A549 treated with Hydrocortisone at 1 μM for 4 hours (cell line): ENCODE measurements around the gene PPP1R37. TPM values are rescaled to one million over a fixed set of nuclear protein-coding genes. Genes with fewer than 3 reads are reported as not detected.

Experiments used
- total RNA-seq: library from RNA; stranded (reverse); fragments of 200-300 nt; extraction: Qiagen RNA extraction; gene quantifications from 5 replicates; pipeline ENCODE4 v1.2.3, GENCODE V29; 2022

Gene PPP1R37, protein sequence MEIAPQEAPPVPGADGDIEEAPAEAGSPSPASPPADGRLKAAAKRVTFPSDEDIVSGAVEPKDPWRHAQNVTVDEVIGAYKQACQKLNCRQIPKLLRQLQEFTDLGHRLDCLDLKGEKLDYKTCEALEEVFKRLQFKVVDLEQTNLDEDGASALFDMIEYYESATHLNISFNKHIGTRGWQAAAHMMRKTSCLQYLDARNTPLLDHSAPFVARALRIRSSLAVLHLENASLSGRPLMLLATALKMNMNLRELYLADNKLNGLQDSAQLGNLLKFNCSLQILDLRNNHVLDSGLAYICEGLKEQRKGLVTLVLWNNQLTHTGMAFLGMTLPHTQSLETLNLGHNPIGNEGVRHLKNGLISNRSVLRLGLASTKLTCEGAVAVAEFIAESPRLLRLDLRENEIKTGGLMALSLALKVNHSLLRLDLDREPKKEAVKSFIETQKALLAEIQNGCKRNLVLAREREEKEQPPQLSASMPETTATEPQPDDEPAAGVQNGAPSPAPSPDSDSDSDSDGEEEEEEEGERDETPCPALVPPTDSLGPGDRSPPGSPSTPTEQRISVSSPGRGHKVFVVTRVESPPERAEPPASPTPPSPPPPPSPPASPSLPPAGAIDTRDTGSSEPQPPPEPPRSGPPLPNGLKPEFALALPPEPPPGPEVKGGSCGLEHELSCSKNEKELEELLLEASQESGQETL
- total RNA-seq: 32.8 to 43.5 TPM (median 38.7 TPM) in 5 replicates

DNA sequence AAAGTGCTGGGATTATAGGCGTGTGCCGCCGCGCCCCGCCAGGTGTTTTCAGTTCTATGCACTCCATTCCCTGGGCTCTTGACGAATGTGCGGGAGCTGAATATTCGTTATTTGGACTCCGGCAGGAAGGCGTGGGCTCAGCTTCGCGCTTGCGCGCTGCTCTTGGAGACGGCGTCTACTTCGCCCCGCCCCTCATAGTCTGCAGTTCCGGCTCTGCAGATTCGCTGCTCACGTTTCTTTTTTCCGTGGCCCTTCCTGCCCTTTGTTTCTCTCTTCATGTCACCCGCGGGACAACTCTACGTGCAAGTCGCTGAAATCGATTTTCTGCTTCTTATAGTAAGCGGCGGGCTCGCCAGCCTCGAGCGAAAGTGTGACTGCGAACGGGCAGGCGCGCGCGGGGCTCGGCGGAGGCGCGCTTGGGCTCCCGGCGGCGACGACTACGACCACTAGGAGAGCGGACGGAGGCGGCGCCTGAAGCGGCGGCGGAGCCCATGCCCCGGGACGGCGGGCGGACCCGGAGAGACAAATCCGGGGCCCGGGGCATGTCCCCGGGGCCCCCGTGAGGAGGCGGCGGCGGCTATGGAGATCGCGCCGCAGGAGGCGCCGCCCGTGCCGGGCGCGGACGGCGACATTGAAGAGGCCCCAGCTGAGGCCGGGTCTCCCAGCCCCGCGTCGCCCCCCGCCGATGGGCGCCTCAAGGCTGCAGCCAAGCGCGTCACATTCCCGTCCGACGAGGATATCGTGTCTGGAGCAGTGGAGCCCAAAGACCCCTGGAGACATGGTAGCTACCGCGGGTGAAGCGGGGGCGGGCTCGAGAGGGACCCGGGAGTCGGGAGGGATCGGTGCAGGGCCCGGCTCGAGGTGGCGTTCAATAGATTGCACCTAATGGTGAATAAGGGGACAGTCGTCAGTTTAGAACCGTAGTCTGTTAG, at the start of gene PPP1R37:
TSS of gene PPP1R37 (plus strand) at position 433 of the 932 bp plus-strand sequence. CDS start at position 580, 147 bp downstream.

DNA sequence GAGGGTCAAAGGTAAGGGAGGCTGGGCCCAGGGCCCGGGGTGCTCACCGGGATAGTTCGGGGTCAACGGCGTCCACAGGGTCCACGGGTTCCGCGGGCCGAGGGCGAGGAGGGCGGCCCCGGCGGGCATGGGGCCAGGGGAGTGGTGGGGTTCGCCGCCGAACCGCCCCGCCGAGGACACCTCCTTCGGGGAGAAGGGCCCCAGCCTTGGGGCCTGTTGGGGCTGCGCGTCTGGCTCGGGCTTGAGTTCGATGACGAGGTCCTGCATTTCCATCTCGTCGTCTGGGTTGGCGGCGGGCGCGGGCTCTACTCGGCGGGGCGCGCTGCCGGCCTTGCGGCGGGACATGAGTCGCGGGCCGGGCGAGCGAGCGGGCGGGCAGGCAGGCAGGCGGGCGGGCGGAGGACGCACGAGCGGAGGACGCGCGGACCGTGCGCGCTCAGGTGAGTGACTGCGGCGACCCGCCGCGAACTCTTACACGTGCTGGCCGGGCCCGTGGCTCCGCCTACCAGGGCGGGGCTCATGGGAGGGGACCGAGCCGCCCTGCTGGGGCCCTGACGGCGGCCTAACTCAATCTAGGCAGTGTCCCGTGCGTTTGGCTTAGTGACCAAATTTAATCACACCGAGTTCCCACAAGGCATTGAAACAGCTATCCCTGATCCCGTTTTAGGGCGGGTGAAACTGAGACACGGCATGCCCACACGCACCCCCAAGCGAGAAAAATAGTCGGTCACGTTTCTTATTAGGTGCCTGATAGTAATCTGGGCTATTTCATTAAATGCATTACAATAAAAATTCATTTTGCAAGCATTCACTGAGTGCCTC, 16.7 kb upstream of the PPP1R37 start, which contains the start of gene ZNF296:
TSS of gene ZNF296 (minus strand) at position 450 of the 822 bp plus-strand sequence. CDS start at position 345, 105 bp downstream.

DNA sequence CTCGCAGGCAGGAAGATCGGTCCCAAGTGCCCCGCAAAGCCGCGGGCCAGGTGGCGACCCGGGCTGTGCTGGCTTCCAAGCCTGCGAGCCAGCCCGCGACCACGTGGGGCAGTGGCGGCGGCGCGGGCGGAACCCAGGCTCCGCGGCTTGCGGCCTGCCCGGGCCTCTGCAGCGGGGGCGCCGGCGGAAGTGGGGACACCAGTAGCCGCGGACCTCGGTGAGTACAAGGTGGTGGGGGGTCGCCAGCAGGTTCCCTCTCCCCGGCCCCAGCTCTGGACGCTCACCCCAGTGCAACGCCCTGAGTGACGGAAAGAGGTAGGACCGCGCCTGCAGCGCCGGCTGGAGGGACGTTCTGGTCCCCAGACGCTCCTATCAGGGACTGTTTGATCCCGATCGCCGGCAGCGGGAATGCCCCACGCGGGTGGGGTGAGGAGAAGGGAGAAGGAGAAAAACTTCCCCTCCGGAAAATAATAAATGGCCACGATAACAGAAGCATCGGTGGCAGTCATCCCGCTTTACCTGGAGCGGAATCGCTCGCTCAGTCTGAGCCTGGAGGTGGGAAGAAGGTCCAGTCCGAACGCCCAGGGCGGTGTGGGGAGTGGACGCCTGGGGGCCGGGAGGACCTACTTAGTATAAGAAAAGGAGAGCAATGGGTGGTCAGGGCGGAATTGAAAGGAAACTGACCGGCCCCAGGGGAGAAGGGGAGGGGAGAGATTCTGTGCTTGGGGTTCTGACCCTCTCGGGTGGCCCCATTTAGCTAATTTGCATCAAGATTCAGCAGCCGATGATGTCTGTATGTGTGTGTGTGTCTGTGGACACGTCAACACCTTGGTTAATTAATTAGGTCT, 13.7 kb upstream of the PPP1R37 start, which contains the start of gene GEMIN7:
TSS of gene GEMIN7 (plus strand) at position 198 of the 848 bp plus-strand sequence. CDS start 10,855 bp downstream, outside the sequence.

DNA sequence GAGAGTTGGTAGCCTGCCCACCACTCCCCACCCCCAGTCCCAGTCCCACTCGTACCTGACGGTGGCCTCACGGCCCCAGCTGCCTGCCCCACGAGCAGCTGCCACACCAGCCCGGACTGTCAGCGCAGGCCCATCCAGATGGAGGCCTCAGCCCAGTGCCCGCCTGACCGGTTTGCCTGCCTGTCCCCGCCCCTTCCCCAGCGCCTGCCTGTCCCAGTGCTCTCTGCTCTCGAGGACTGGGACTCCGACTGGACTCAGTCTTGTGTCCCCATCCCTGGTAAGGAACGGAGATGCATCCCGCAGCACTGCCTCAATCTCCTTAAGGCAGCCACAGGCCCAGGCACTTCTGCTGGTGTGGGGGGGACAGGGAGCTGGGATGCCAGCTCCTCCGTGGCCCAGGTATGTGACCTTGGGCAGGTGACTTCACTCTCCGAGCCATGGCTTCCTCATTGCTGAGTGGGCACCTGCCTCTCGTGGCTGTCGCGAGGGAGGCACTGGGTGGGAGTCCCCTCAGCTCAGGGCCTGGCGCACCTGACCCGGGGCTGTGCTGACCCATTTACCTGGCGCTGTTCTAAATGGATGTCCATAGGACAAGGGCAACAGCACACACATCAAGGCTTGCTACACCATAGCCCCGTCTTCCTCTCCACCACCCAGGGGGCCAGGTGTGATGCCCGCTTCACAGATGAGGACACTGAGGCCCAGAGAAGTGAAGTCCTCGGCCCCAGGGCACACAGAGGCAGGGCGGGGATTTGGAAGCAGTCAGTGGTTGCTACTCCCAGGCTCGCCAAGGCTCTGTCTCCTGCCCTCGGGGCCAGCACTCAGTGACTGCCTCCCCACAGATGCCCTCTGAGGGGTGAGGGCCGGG, 68.1 kb downstream of the PPP1R37 start, which contains the start of gene NKPD1:
TSS of gene NKPD1 (minus strand) at position 113 of the 868 bp plus-strand sequence. CDS start 832 bp downstream, outside the sequence.

DNA sequence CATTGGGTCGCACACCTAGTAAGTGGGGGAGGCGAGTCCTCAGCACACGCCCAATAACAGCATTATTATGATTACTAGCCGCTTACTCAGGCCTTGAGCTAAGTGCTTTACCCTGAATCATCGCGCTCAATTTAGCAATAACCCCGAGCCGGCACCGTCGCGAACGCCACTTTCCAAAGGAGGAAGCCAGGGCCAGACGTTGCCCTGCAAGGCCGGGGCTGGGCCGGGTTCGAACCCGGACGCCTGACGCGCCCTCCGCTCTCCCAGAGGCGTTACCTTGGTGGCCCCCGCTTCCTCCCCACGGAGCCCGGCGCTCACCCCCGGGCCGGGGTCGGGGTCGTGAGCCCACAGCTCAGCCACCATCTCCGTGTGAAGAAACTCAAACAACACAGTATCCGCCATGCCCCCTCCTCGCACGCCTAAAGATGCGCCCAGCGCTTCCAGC, 84.9 kb downstream of the PPP1R37 start, which contains the start of gene TRAPPC6A:
TSS of gene TRAPPC6A (minus strand) at position 421 of the 445 bp plus-strand sequence. CDS start at position 402, 19 bp downstream.

DNA sequence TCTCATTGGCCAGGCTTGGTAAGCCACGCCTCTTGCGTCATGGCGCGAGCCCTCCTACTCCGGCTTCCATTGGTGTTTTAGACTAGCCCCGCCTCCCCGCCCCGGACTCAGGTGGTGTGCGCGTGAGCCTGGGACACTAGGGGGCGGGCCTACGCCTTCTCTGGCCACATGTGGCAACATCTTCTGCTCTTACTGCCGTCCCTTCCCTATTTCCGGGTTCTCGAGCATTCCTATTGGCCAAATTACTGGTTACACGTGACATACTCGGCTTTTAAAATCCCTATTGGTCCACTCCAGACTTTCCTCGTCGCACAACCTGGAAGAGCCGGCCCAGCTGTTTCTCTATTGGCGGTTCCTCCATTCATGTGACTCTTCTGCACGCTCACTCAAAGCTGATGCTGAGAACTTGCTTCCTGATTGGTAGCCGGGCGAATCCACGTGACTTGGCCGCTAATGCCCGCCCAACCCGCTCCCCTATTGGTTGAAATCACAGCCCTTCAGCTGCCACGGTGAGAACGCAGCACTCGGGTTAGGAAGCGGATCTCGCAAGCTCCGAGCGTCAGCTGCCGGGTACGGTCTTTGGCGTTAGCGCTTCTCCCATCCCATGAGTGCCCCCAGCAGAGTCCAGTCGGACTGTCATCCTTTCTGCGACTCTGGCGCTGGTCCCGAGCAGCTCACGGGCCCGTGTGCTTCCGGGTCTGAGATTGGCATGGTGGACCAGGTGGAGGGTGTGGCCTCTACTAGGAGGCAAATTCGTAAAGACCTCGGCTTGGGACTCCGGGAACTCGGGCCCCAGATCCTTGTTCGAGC, 85.5 kb downstream of the PPP1R37 start, which contains the start of gene BLOC1S3:
TSS of gene BLOC1S3 (plus strand) at position 523 of the 810 bp plus-strand sequence. CDS start 513 bp downstream, outside the sequence.

Other genes with a start within 250 kb of the PPP1R37 start
- gene NECTIN2, start 246.9 kb upstream of the PPP1R37 start, total RNA-seq: 69.2 to 81.2 TPM (median 78.2 TPM) in 5 replicates
- 189 to 243 TPM (median 226 TPM) in 5 replicates for gene TOMM40, start 201.9 kb upstream of the PPP1R37 start, total RNA-seq
- gene APOE, start 187.4 kb upstream of the PPP1R37 start, total RNA-seq: 11.7 to 21.1 TPM (median 12.6 TPM) in 5 replicates
- gene APOC1, start 178.6 kb upstream of the PPP1R37 start, total RNA-seq: 94.7 to 123 TPM (median 118 TPM) in 5 replicates
- gene APOC4, start 150.9 kb upstream of the PPP1R37 start, total RNA-seq: not detected in 5 replicates
- 0.30 TPM in 1 of 5 replicates, not detected in the others for gene APOC2, start 147.1 kb upstream of the PPP1R37 start, total RNA-seq
- gene CLPTM1, start 137.8 kb upstream of the PPP1R37 start, total RNA-seq: 151 to 173 TPM (median 167 TPM) in 5 replicates
- 21.3 to 43.3 TPM (median 38.2 TPM) in 5 replicates for gene RELB, start 91.7 kb upstream of the PPP1R37 start, total RNA-seq
- gene CLASRP, start 54.1 kb upstream of the PPP1R37 start, total RNA-seq: 55.9 to 67.9 TPM (median 66.7 TPM) in 5 replicates
- gene ZNF296, start 16.7 kb upstream of the PPP1R37 start, total RNA-seq: 10.4 to 18.7 TPM (median 17.3 TPM) in 5 replicates
- 90.8 to 101 TPM (median 95.9 TPM) in 5 replicates for gene GEMIN7, start 13.9 kb upstream of the PPP1R37 start, total RNA-seq
- gene NKPD1, start 67.8 kb downstream of the PPP1R37 start, total RNA-seq: 0.56 to 0.90 TPM (median 0.77 TPM) in 5 replicates
- 37.4 to 50.6 TPM (median 40.1 TPM) in 5 replicates for gene TRAPPC6A, start 85.1 kb downstream of the PPP1R37 start, total RNA-seq
- 25.7 to 31.9 TPM (median 29.7 TPM) in 5 replicates for gene BLOC1S3, start 85.6 kb downstream of the PPP1R37 start, total RNA-seq
- 1.5 to 2.5 TPM (median 2.0 TPM) in 5 replicates for gene EXOC3L2, start 152.2 kb downstream of the PPP1R37 start, total RNA-seq
- gene MARK4, start 158.1 kb downstream of the PPP1R37 start, total RNA-seq: 6.7 to 12.7 TPM (median 8.1 TPM) in 5 replicates
- gene CKM, start 229.7 kb downstream of the PPP1R37 start, total RNA-seq: 0.05 TPM in 1 of 5 replicates, not detected in the others
- 0.69 to 1.4 TPM (median 0.89 TPM) in 5 replicates for gene KLC3, start 247.6 kb downstream of the PPP1R37 start, total RNA-seq